Trophoblast cell (in vitro differentiated cells and primary cell): ENCODE results near the gene TEX19.
A peak's percentile ranks its signal among the peaks of the same experiment; 100 is the strongest.
"Not testable (repeated sequence)": the region's sequence is repeated elsewhere in the genome, so short reads cannot be mapped to it uniquely, and the experiment has no call there.

Experiments used
- DNase-seq, 2 donors: peaks; one replicate each; pipeline ENCODE4 v3.0.0-alpha.2; 2016
- H2AFZ ChIP-seq: 2 replicates; pipeline ENCODE4 v1.6.1; 2013; ENCODE audit warnings: low read length, moderate library complexity, mild to moderate bottlenecking; ENCODE audit not compliant: insufficient read depth, poor library complexity
- H2AK5ac ChIP-seq: 2 replicates; pipeline ENCODE4 v1.6.1; 2013; ENCODE audit warnings: mild to moderate bottlenecking, low read length
- H2BK120ac ChIP-seq: 2 replicates; pipeline ENCODE4 v1.6.1; 2013; ENCODE audit warnings: low read length, mild to moderate bottlenecking, moderate library complexity; ENCODE audit not compliant: insufficient read depth, poor library complexity
- H2BK12ac ChIP-seq: 2 replicates; pipeline ENCODE4 v1.6.1; 2013; ENCODE audit warnings: mild to moderate bottlenecking, low read length, moderate library complexity
- H2BK5ac ChIP-seq: 2 replicates; pipeline ENCODE4 v1.6.1; 2013; ENCODE audit warnings: low read length, low read depth, moderate library complexity, mild to moderate bottlenecking; ENCODE audit not compliant: poor library complexity
- H3K14ac ChIP-seq: 2 replicates; pipeline ENCODE4 v1.6.1; 2013; ENCODE audit warnings: mild to moderate bottlenecking, low read length
- H3K18ac ChIP-seq: 2 replicates; pipeline ENCODE4 v1.6.1; 2013; ENCODE audit warnings: mild to moderate bottlenecking, low read length
- H3K23ac ChIP-seq: 2 replicates; pipeline ENCODE4 v1.6.1; 2013; ENCODE audit warnings: low read length
- H3K27ac ChIP-seq: 2 replicates; pipeline ENCODE4 v1.5.1; 2013; ENCODE audit warnings: low read depth, mild to moderate bottlenecking, inconsistent platforms, low read length, moderate library complexity
- H3K27me3 ChIP-seq: 2 replicates; pipeline ENCODE4 v1.6.1; 2013; ENCODE audit warnings: inconsistent platforms, mild to moderate bottlenecking, low read length, moderate library complexity; ENCODE audit not compliant: insufficient read depth
- H3K36me3 ChIP-seq, 2 experiments: 1 replicate in 1 of 2; 2 replicates in 1 of 2; pipeline ENCODE4 v1.6.1; 2013; ENCODE audit warnings: low read length in 2 of 2, mild to moderate bottlenecking in 2 of 2, moderate library complexity in 1 of 2; ENCODE audit not compliant: insufficient read depth in 2 of 2, control insufficient read depth in 1 of 2
- H3K4ac ChIP-seq: 2 replicates; pipeline ENCODE4 v1.6.1; 2013; ENCODE audit warnings: low read depth, mild to moderate bottlenecking, low read length, moderate library complexity
- H3K4me1 ChIP-seq, 2 experiments: 1 replicate in 1 of 2; 2 replicates in 1 of 2; pipeline ENCODE4 v1.6.1; 2013; ENCODE audit warnings: low read length in 2 of 2, mild to moderate bottlenecking in 2 of 2, moderate library complexity in 1 of 2; ENCODE audit not compliant: insufficient read depth in 2 of 2, control insufficient read depth in 1 of 2
- H3K4me2 ChIP-seq: 2 replicates; pipeline ENCODE4 v1.6.1; 2013; ENCODE audit warnings: inconsistent platforms, mild to moderate bottlenecking, low read length, moderate library complexity
- H3K4me3 ChIP-seq: 2 replicates; pipeline ENCODE4 v1.5.1; 2013; ENCODE audit warnings: mild to moderate bottlenecking, low read depth, low read length, inconsistent platforms
- H3K79me1 ChIP-seq: one replicate; pipeline ENCODE4 v1.6.1; 2013; ENCODE audit warnings: low read length
- H3K79me2 ChIP-seq: 2 replicates; pipeline ENCODE4 v1.6.1; 2013; ENCODE audit warnings: low read length, mild to moderate bottlenecking; ENCODE audit not compliant: control insufficient read depth, insufficient read depth, poor library complexity
- H3K9ac ChIP-seq: 2 replicates; pipeline ENCODE4 v1.6.1; 2013; ENCODE audit warnings: mild to moderate bottlenecking, low read length
- H3K9me3 ChIP-seq: 2 replicates; pipeline ENCODE4 v1.6.1; 2013; ENCODE audit warnings: low read depth, mild to moderate bottlenecking, control low read depth, inconsistent platforms, low read length; ENCODE audit not compliant: insufficient read depth
- H4K12ac ChIP-seq: 2 replicates; pipeline ENCODE4 v1.6.1; 2013; ENCODE audit warnings: low read depth, mild to moderate bottlenecking, low read length, moderate library complexity
- H4K8ac ChIP-seq: 2 replicates; pipeline ENCODE4 v1.6.1; 2013; ENCODE audit warnings: low read depth, mild to moderate bottlenecking, low read length, moderate library complexity
- H4K91ac ChIP-seq: one replicate; pipeline ENCODE4 v1.6.1; 2013; ENCODE audit warnings: low read depth, mild to moderate bottlenecking, low read length, moderate library complexity
- WGBS: extraction: QIAGEN DNeasy Blood & Tissue Kit; methylation state at CpG from one replicate; pipeline ENCODE4 v1.1.7; 2013; ENCODE audit warnings: missing lambda C conversion rate; ENCODE audit not compliant: insufficient read length, insufficient coverage; ENCODE audit errors: extremely low coverage; 5-methylcytosine and 5-hydroxymethylcytosine counted together

TEX19 gene

GRCh38 chr17:82345151-82345976, 13.7 kb upstream of the TEX19 start:
- WGBS = no CpG with 5 or more reads among the region's 42 CpGs
- DNase-seq = no peak
- H3K79me1 ChIP-seq = peaks cover 9% of the 10 kb centered on the region
- peak overlapping the region; percentile 8 for H2BK5ac ChIP-seq
- no peaks in the 10 kb centered on the region for H3K79me2 ChIP-seq
- H3K4ac ChIP-seq = no peak overlapping the region
- H3K9me3 ChIP-seq = peaks cover 6% of the 10 kb centered on the region
- peak overlapping the region; percentile 20 for H2AK5ac ChIP-seq
- H3K23ac ChIP-seq = no peak overlapping the region
- H3K4me3 ChIP-seq = no peak overlapping the region
- H3K14ac ChIP-seq = peak overlapping the region; percentile 27
- H4K12ac ChIP-seq = no peak overlapping the region
- H3K4me1 ChIP-seq = peaks cover 16 to 30% of the 10 kb centered on the region in 2 experiments
- no peaks in the 10 kb centered on the region for H3K27me3 ChIP-seq
- no peaks in the 10 kb centered on the region for H3K36me3 ChIP-seq
- H2BK12ac ChIP-seq = peak overlapping the region; percentile 13
- H2AFZ ChIP-seq = no peak overlapping the region
- H3K27ac ChIP-seq = peak overlapping the region; percentile 16
- H3K4me2 ChIP-seq = no peak overlapping the region
- no peak overlapping the region for H3K9ac ChIP-seq
- peak overlapping the region; percentile 13 for H2BK120ac ChIP-seq
- peak overlapping the region; percentile 8 for H3K18ac ChIP-seq
- H4K91ac ChIP-seq = peak overlapping the region; percentile 80
- H4K8ac ChIP-seq = peak overlapping the region; percentile 8

GRCh38 chr17:82346342-82347300, 12.4 kb upstream of the TEX19 start:
- no peak overlapping the region for H3K4ac ChIP-seq
- H3K9ac ChIP-seq = no peak overlapping the region
- H3K36me3 ChIP-seq = no peaks in the 10 kb centered on the region
- H2BK5ac ChIP-seq = no peak overlapping the region
- H3K18ac ChIP-seq = no peak overlapping the region
- H4K12ac ChIP-seq = no peak overlapping the region
- no peaks in the 10 kb centered on the region for H3K79me2 ChIP-seq
- H2AFZ ChIP-seq = peak overlapping the region; percentile 17
- H3K27ac ChIP-seq = no peak overlapping the region
- peak overlapping the region; percentile 53 for H2BK12ac ChIP-seq
- H3K79me1 ChIP-seq = peaks cover 9% of the 10 kb centered on the region
- H3K23ac ChIP-seq = no peak overlapping the region
- H3K4me3 ChIP-seq = no peak overlapping the region
- WGBS = no CpG with 5 or more reads among the region's 28 CpGs
- no peaks in the 10 kb centered on the region for H3K27me3 ChIP-seq
- no peak for DNase-seq
- H2BK120ac ChIP-seq = peak overlapping the region; percentile 37
- peak overlapping the region; percentile 57 for H3K14ac ChIP-seq
- H4K8ac ChIP-seq = peak overlapping the region; percentile 30
- no peak overlapping the region for H3K4me2 ChIP-seq
- H3K4me1 ChIP-seq = peaks cover 16 to 30% of the 10 kb centered on the region in 2 experiments
- H4K91ac ChIP-seq = peak overlapping the region; percentile 72
- no peak overlapping the region for H2AK5ac ChIP-seq
- peaks cover 4% of the 10 kb centered on the region for H3K9me3 ChIP-seq

GRCh38 chr17:82347994-82348393, 11.1 kb upstream of the TEX19 start:
- H2BK120ac ChIP-seq = not testable (repeated sequence)

DNA sequence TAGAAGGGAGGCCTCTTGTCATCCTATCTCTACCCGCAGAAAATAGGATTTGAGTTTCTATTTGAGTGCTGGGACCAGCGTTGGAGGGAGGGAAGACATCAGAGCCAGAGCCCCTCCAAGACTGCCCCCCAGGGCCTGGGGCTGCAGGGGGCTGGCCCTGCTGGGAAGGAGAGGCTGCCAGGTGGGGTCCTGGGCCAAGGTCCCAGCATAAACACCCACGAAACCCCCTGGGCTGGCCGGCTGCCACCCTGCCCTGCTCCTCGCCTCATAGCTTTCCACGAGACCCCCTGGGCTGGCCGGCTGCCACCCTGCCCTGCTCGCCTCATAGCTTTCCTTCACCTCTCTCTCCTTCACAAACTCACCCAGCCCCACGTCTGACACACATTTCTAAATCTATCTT, 10.6 kb upstream of the TEX19 start:
- Histone ChIP-seq H3K4me1 (peaks cover 16 to 30% of the 10 kb centered on the region in 2 experiments), H4K8ac (no peak overlapping the region), H2BK12ac (peak overlapping the region; percentile 27), H3K18ac (no peak overlapping the region), H3K9ac (no peak overlapping the region), H3K4me2 (no peak overlapping the region), H3K36me3 (no peaks in the 10 kb centered on the region), H3K4me3 (no peak overlapping the region), H2BK120ac (peak overlapping the region; percentile 55), H3K27ac (no peak overlapping the region), H3K79me2 (no peaks in the 10 kb centered on the region), H3K4ac (no peak overlapping the region), H3K27me3 (no peaks in the 10 kb centered on the region), H3K23ac (no peak overlapping the region), H2BK5ac (no peak overlapping the region), H2AK5ac (peak overlapping the region; percentile 85), H4K12ac (no peak overlapping the region), H3K14ac (no peak overlapping the region), H4K91ac (peak overlapping the region; percentile 80), H3K79me1 (peaks cover 9% of the 10 kb centered on the region), H3K9me3 (no peaks in the 10 kb centered on the region), H2AFZ (no peak overlapping the region)
- no peak for DNase-seq
- 100% methylated on average over 1 of the region's 9 CpGs for WGBS

More at GRCh38 chr17:82347994-82348393, 11.1 kb upstream of the TEX19 start:
- H4K12ac ChIP-seq, H3K27me3 ChIP-seq, H3K4me3 ChIP-seq, H3K36me3 ChIP-seq, H3K23ac ChIP-seq, H2AK5ac ChIP-seq, H2AFZ ChIP-seq, H3K27ac ChIP-seq, DNase-seq, H3K9me3 ChIP-seq, H3K9ac ChIP-seq, H3K4ac ChIP-seq, H4K8ac ChIP-seq, H3K4me2 ChIP-seq, H3K79me1 ChIP-seq, H2BK5ac ChIP-seq, H4K91ac ChIP-seq, H3K79me2 ChIP-seq, H2BK12ac ChIP-seq, H3K14ac ChIP-seq, H3K18ac ChIP-seq: not testable (repeated sequence)
- no CpG with 5 or more reads among the region's 11 CpGs for WGBS
- peaks cover 16 to 30% of the 10 kb centered on the region in 2 experiments for H3K4me1 ChIP-seq
